Measurements from ENCODE around the gene PLB1. TPM values are rescaled to one million over a fixed set of nuclear protein-coding genes. Genes with fewer than 3 reads are reported as not detected.
A peak's percentile ranks its signal among the peaks of the same experiment; 100 is the strongest.
"Not testable (repeated sequence)": the region's sequence is repeated elsewhere in the genome, so short reads cannot be mapped to it uniquely, and the experiment has no call there.

Gene PLB1
- total and polyA plus RNA-seq, 5 experiments from 2014 or later: 0.29 to 0.34 (median 0.34) TPM; not detected in 2

- Mint-ChIP-seq H3K4me3 (no peak overlapping the region), H3K9me3 (peaks cover 0 to 2% (median 0%) of the 10 kb centered on the region in 9 donors), H3K4me1 (peaks cover 17 to 25% (median 23%) of the 10 kb centered on the region in 4 donors), H3K36me3 (peaks cover 0 to 2% (median 0%) of the 10 kb centered on the region in 3 donors), H3K27ac (peak overlapping the region in 1 of 10 donors; percentile 75), H3K27me3 (no peaks in the 10 kb centered on the region)
- POLR2A ChIA-PET: interaction anchor here (0.7 kb wide), 1 partner anchor 247 kb away, joined by 4 read pairs; no protein-coding TSS in a partner anchor
- ATAC-seq (no peak), DNase-seq (no peak)
Measured at GRCh38 chr2:28658369-28658768, 162.5 kb downstream of the PLB1 start.

- no peak for ATAC-seq
- H3K27me3 Mint-ChIP-seq: no peaks in the 10 kb centered on the region
- H3K27ac Mint-ChIP-seq: peak overlapping the region in 2 of 10 donors; percentile 28 to 69
- H3K9me3 Mint-ChIP-seq: peaks cover 0 to 2% (median 0%) of the 10 kb centered on the region in 9 donors
- no peak overlapping the region for H3K4me3 Mint-ChIP-seq
- POLR2A ChIA-PET: no interaction called here
- H3K36me3 Mint-ChIP-seq: peaks cover 0 to 2% (median 0%) of the 10 kb centered on the region in 3 donors
- peaks cover 17 to 25% (median 23%) of the 10 kb centered on the region in 4 donors for H3K4me1 Mint-ChIP-seq
- no peak for DNase-seq
Measured at GRCh38 chr2:28659127-28659526, 163.3 kb downstream of the PLB1 start.

- peaks cover 0 to 2% (median 0%) of the 10 kb centered on the region in 3 donors for H3K36me3 Mint-ChIP-seq
- H3K9me3 Mint-ChIP-seq: peaks cover 0 to 2% (median 0%) of the 10 kb centered on the region in 9 donors
- H3K4me1 Mint-ChIP-seq: peaks cover 13 to 18% (median 15%) of the 10 kb centered on the region in 4 donors
- no peaks in the 10 kb centered on the region for H3K27me3 Mint-ChIP-seq
- POLR2A ChIA-PET: no interaction called here
- no peak for ATAC-seq
- H3K27ac Mint-ChIP-seq: peak overlapping the region in 1 of 10 donors; percentile 26
- H3K4me3 Mint-ChIP-seq: no peak overlapping the region
- DNase-seq: no peak
Measured at GRCh38 chr2:28661589-28662001, 165.7 kb downstream of the PLB1 start.

GRCh38 chr2:28662044-28662443 lies 166.2 kb downstream of the PLB1 start:
- Mint-ChIP-seq H3K27me3 (no peaks in the 10 kb centered on the region), H3K4me1 (peaks cover 13 to 15% (median 14%) of the 10 kb centered on the region in 4 donors), H3K36me3 (peaks cover 0 to 2% (median 0%) of the 10 kb centered on the region in 3 donors), H3K27ac (peak overlapping the region in 1 of 10 donors; percentile 26), H3K4me3 (no peak overlapping the region), H3K9me3 (peaks cover 0 to 2% (median 0%) of the 10 kb centered on the region in 9 donors)
- ATAC-seq: no peak
- DNase-seq: no peak
- POLR2A ChIA-PET: interaction anchor here (2.0 kb wide), 1 partner anchor 18 kb away, joined by 8 read pairs; no protein-coding TSS in a partner anchor

- Mint-ChIP-seq H3K27ac (peak overlapping the region in 1 of 10 donors; percentile 26), H3K4me1 (peaks cover 8 to 14% (median 10%) of the 10 kb centered on the region in 4 donors), H3K27me3 (no peaks in the 10 kb centered on the region), H3K36me3 (peaks cover 0 to 2% (median 0%) of the 10 kb centered on the region in 3 donors), H3K9me3 (peaks cover 0 to 2% (median 0%) of the 10 kb centered on the region in 9 donors), H3K4me3 (no peak overlapping the region)
- ATAC-seq (no peak), DNase-seq (no peak)
- POLR2A ChIA-PET: interaction anchor here (2.0 kb wide), 1 partner anchor 18 kb away, joined by 8 read pairs; no protein-coding TSS in a partner anchor
Measured at GRCh38 chr2:28662468-28663181, 166.8 kb downstream of the PLB1 start.

GRCh38 chr2:28663359-28663758 lies 167.5 kb downstream of the PLB1 start:
- ATAC-seq (no peak), DNase-seq (no peak)
- POLR2A ChIA-PET: interaction anchor here (2.0 kb wide), 1 partner anchor 17 kb away, joined by 8 read pairs; no protein-coding TSS in a partner anchor
- Mint-ChIP-seq H3K27ac (no peak overlapping the region), H3K9me3 (peaks cover 0 to 4% (median 0%) of the 10 kb centered on the region in 9 donors), H3K4me1 (peaks cover 2 to 8% (median 5%) of the 10 kb centered on the region in 4 donors), H3K36me3 (peaks cover 0 to 2% (median 0%) of the 10 kb centered on the region in 3 donors), H3K27me3 (no peaks in the 10 kb centered on the region), H3K4me3 (no peak overlapping the region)

GRCh38 chr2:28664120-28664842 lies 168.4 kb downstream of the PLB1 start:
- Mint-ChIP-seq H3K27ac (peak overlapping the region in 2 of 10 donors; percentile 15 to 31), H3K4me1 (peaks cover 0 to 6% (median 4%) of the 10 kb centered on the region in 4 donors), H3K27me3 (no peaks in the 10 kb centered on the region), H3K36me3 (no peaks in the 10 kb centered on the region), H3K9me3 (peaks cover 0 to 4% (median 0%) of the 10 kb centered on the region in 9 donors), H3K4me3 (no peak overlapping the region)
- no peak for ATAC-seq
- no peak for DNase-seq
- POLR2A ChIA-PET: interaction anchor here (2.0 kb wide), 1 partner anchor 16 kb away, joined by 8 read pairs; no protein-coding TSS in a partner anchor

- Mint-ChIP-seq H3K9me3 (peaks cover 0 to 4% (median 0%) of the 10 kb centered on the region in 9 donors), H3K4me1 (peaks cover 0 to 6% (median 4%) of the 10 kb centered on the region in 4 donors), H3K27me3 (no peaks in the 10 kb centered on the region), H3K4me3 (no peak overlapping the region), H3K27ac (peak overlapping the region in 1 of 10 donors; percentile 15), H3K36me3 (no peaks in the 10 kb centered on the region)
- POLR2A ChIA-PET: no interaction called here
- DNase-seq (no peak), ATAC-seq (no peak)
Measured at GRCh38 chr2:28665041-28665704, 169.3 kb downstream of the PLB1 start.

- H3K4me1 Mint-ChIP-seq, DNase-seq, ATAC-seq, H3K4me3 Mint-ChIP-seq, H3K36me3 Mint-ChIP-seq, H3K27me3 Mint-ChIP-seq, POLR2A ChIA-PET, H3K9me3 Mint-ChIP-seq: not testable (repeated sequence)
- H3K27ac Mint-ChIP-seq: peak overlapping the region in 1 of 10 donors; percentile 15
Measured at GRCh38 chr2:28665811-28666377, 170.0 kb downstream of the PLB1 start.

GRCh38 chr2:28666496-28667184 lies 170.8 kb downstream of the PLB1 start:
- Mint-ChIP-seq H3K27ac (peak overlapping the region in 2 of 10 donors; percentile 14 to 28), H3K4me3 (no peak overlapping the region), H3K36me3 (peaks cover 0 to 4% (median 0%) of the 10 kb centered on the region in 3 donors), H3K27me3 (no peaks in the 10 kb centered on the region), H3K4me1 (peaks cover 0 to 8% (median 4%) of the 10 kb centered on the region in 4 donors), H3K9me3 (peaks cover 0 to 7% (median 0%) of the 10 kb centered on the region in 9 donors)
- POLR2A ChIA-PET: no interaction called here
- no peak for ATAC-seq
- no peak for DNase-seq

GRCh38 chr2:28667261-28667660 lies 171.4 kb downstream of the PLB1 start:
- peak overlapping the region in 3 of 10 donors; percentile 10 to 39 (median 14) for H3K27ac Mint-ChIP-seq
- ATAC-seq: no peak

More at GRCh38 chr2:28667261-28667660, 171.4 kb downstream of the PLB1 start:
- POLR2A ChIA-PET: no interaction called here
- Mint-ChIP-seq H3K4me3 (no peak overlapping the region), H3K27me3 (no peaks in the 10 kb centered on the region), H3K9me3 (peaks cover 1 to 12% (median 6%) of the 10 kb centered on the region in 9 donors), H3K4me1 (peaks cover 0 to 8% (median 4%) of the 10 kb centered on the region in 4 donors), H3K36me3 (peaks cover 0 to 8% (median 0%) of the 10 kb centered on the region in 3 donors)
- DNase-seq: no peak
